ENCODE results near the gene USP48.
A peak's percentile ranks its signal among the peaks of the same experiment; 100 is the strongest.
"Not testable (repeated sequence)": the region's sequence is repeated elsewhere in the genome, so short reads cannot be mapped to it uniquely, and the experiment has no call there.

The USP48 gene

DNA sequence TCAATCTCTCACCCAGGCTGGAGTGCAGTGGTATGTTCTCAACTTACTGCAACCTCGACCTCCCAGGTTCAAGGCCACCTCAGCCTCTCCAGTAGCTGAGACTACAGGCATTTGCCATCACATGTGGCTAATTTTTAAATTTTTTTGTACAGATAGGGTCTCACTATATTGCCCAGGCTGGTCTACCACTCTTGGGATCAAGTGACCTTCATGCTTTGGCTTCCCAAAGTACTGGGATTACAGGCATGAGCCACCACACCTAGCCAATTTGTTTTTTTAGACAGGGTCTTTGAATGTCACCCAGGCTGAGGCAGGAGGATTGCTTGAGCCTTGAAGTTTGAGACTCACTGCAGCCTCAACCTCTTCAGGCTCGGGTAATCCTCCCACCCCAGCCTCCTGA lies 10.2 kb upstream of the USP48 start:
- Histone ChIP-seq H3K4me3 (ENCODE audit: low read depth in 1 of 5, low read length in 5 of 5) (no peak overlapping the region), H3K9me3 (ENCODE audit: control insufficient read depth in 5 of 5, low read length in 5 of 5) (peaks cover 0 to 6% (median 2%) of the 10 kb centered on the region in 5 donors), H3K27ac (ENCODE audit: low read depth, low read length) (no peak overlapping the region), H3K4me1 (ENCODE audit: control insufficient read depth in 5 of 5, insufficient read depth in 5 of 5, low read length in 5 of 5) (no peaks in the 10 kb centered on the region), H3K27me3 (ENCODE audit: control insufficient read depth in 5 of 5, insufficient read depth in 4 of 5, low read length in 5 of 5) (no peaks in the 10 kb centered on the region), H3K9ac (ENCODE audit: low read length in 5 of 5) (no peak overlapping the region), H3K36me3 (ENCODE audit: control insufficient read depth in 5 of 5, insufficient read depth in 5 of 5, low read length in 5 of 5) (no peaks in the 10 kb centered on the region)

DNA sequence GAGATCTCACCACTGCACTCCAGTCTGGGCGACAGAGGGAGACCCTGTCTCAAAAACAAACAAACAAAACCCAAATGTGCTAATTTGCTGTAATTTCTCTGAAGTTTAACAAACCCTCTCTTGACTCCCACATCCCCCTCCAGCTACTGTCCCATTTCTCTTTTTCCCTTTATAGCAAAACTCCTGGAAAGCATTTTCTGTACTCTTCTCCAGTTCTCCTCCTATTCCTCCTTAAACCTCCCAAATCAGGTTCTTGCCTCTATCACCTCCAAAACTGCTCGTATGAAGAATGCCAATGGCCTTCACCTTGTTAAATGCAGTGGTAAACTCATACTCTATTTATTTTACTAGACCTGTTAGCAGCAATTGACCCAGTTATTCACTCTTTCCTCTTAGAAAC lies 3.7 kb upstream of the USP48 start:
- Histone ChIP-seq H3K4me1 (ENCODE audit: control insufficient read depth in 5 of 5, insufficient read depth in 5 of 5, low read length in 5 of 5) (peaks cover 2 to 18% (median 11%) of the 10 kb centered on the region in 5 donors), H3K9me3 (ENCODE audit: control insufficient read depth in 5 of 5, low read length in 5 of 5) (no peaks in the 10 kb centered on the region), H3K36me3 (ENCODE audit: control insufficient read depth in 5 of 5, insufficient read depth in 5 of 5, low read length in 5 of 5) (no peaks in the 10 kb centered on the region), H3K27ac (ENCODE audit: low read depth, low read length) (no peak overlapping the region), H3K4me3 (ENCODE audit: low read depth in 1 of 5, low read length in 5 of 5) (no peak overlapping the region), H3K9ac (ENCODE audit: low read length in 5 of 5) (no peak overlapping the region), H3K27me3 (ENCODE audit: control insufficient read depth in 5 of 5, insufficient read depth in 4 of 5, low read length in 5 of 5) (no peaks in the 10 kb centered on the region)

DNA sequence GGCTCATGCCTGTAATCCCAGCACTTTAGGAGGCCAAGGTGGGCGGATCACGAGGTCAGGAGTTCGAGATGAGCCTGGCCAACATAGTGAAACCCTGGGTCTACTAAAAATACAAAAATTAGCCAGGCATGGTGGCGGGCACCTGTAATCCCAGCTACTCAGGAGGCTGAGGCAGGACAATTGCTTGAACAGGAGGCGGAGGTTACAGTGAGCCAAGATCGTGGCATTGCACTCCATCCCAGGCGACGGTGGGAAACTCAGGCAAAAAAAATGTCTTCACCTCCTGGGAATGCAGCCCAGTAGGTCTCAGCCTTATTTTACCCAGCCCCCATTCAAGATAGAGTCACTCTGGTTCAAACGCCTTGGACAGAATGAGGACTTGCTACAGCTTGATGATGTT lies 2.8 kb upstream of the USP48 start:
- not testable (repeated sequence) for H3K9ac ChIP-seq (ENCODE audit: low read length in 5 of 5); H3K9me3 ChIP-seq (ENCODE audit: control insufficient read depth in 5 of 5, low read length in 5 of 5); H3K27ac ChIP-seq (ENCODE audit: low read depth, low read length); H3K27me3 ChIP-seq (ENCODE audit: control insufficient read depth in 5 of 5, insufficient read depth in 4 of 5, low read length in 5 of 5); H3K36me3 ChIP-seq (ENCODE audit: control insufficient read depth in 5 of 5, insufficient read depth in 5 of 5, low read length in 5 of 5); H3K4me3 ChIP-seq (ENCODE audit: low read depth in 1 of 5, low read length in 5 of 5)
- peaks cover 2 to 23% (median 16%) of the 10 kb centered on the region in 5 donors for H3K4me1 ChIP-seq (ENCODE audit: control insufficient read depth in 5 of 5, insufficient read depth in 5 of 5, low read length in 5 of 5)

DNA sequence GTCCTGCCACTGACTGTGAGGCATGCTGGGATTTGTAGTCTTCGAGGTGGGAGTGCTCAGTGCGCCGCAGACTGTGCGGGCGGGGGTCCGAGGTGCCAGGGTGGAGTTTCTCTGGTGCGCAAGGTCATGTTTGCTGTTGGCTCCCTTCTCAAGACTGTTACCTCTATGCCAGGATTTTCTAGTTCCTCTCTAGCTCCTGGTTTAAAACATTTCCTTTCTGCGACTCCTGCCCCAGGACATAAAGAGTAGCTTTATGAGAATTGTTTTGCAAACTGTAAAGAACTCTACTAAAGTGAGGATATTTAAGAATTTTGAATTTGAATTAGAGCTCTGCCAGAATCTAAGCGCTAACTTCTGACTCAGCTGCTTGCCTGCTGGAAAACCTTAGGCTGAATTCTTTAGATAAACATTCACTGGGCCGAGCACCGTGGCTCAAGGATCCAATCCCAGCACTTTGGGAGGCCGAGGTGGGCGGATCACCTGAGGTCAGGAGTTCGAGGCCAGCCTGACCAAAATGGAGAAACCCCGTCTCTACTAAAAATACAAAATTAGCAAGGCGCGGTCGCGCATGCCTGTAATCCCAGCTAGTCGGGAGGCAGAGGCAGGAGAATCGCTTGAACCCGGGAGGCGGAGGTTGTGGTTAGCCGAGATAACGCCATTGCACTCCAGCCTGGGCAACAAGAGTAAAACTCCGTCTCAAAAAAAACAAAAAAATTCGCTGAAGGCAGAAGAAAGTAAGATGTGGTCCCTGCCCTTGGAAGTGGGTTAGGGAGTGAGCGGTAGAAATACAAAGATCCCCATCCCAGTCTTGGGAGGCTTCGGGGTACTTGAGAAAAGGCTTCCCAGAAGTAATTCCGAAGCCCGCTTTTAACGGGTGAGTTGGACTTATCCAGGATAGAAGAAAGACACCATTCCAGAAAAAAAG lies 992 bp upstream of the USP48 start:
- peak overlapping the region; percentile 100 for H3K27ac ChIP-seq (ENCODE audit: low read depth, low read length)
- peaks cover 2 to 27% (median 23%) of the 10 kb centered on the region in 5 donors for H3K4me1 ChIP-seq (ENCODE audit: control insufficient read depth in 5 of 5, insufficient read depth in 5 of 5, low read length in 5 of 5)
- peak overlapping the region; percentile 99 to 100 (median 100) for H3K9ac ChIP-seq (ENCODE audit: low read length in 5 of 5)
- no peaks in the 10 kb centered on the region for H3K36me3 ChIP-seq (ENCODE audit: control insufficient read depth in 5 of 5, insufficient read depth in 5 of 5, low read length in 5 of 5)
- peak overlapping the region; percentile 96 to 99 (median 98) for H3K4me3 ChIP-seq (ENCODE audit: low read depth in 1 of 5, low read length in 5 of 5)
- H3K27me3 ChIP-seq (ENCODE audit: control insufficient read depth in 5 of 5, insufficient read depth in 4 of 5, low read length in 5 of 5): no peaks in the 10 kb centered on the region
- no peaks in the 10 kb centered on the region for H3K9me3 ChIP-seq (ENCODE audit: control insufficient read depth in 5 of 5, low read length in 5 of 5)

DNA sequence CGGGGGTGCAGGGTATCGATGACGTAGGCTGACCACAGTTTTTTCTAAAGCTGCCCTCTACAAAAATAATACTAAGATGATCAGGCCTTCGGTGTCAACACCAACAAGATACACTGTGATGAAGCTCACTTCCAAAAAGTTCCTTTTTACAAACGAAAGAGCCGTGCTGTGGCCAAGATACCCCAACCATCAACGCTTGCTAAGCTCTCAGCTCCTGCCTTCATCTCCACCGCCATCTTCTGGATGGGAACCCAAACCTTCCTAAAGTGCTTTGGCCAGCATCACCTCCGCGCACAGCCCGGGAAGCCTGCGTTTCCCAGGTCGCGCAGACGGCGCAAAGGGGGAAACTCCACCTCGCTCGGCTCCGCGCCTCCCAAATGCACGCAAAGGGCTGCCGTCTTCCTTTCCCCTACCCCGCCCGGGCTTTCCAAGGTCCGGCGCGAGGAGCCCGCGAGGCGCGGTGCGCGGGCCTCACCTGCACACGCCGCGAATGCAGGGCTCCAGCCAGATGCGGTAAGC lies 541 bp downstream of the USP48 start:
- Histone ChIP-seq H3K4me1 (ENCODE audit: control insufficient read depth in 5 of 5, insufficient read depth in 5 of 5, low read length in 5 of 5) (peaks cover 2 to 27% (median 23%) of the 10 kb centered on the region in 5 donors), H3K27ac (ENCODE audit: low read depth, low read length) (peak overlapping the region; percentile 100), H3K36me3 (ENCODE audit: control insufficient read depth in 5 of 5, insufficient read depth in 5 of 5, low read length in 5 of 5) (no peaks in the 10 kb centered on the region), H3K27me3 (ENCODE audit: control insufficient read depth in 5 of 5, insufficient read depth in 4 of 5, low read length in 5 of 5) (no peaks in the 10 kb centered on the region), H3K9me3 (ENCODE audit: control insufficient read depth in 5 of 5, low read length in 5 of 5) (no peaks in the 10 kb centered on the region), H3K9ac (ENCODE audit: low read length in 5 of 5) (peak overlapping the region; percentile 82 to 100 (median 89)), H3K4me3 (ENCODE audit: low read depth in 1 of 5, low read length in 5 of 5) (peak overlapping the region; percentile 80 to 99 (median 98))

DNA sequence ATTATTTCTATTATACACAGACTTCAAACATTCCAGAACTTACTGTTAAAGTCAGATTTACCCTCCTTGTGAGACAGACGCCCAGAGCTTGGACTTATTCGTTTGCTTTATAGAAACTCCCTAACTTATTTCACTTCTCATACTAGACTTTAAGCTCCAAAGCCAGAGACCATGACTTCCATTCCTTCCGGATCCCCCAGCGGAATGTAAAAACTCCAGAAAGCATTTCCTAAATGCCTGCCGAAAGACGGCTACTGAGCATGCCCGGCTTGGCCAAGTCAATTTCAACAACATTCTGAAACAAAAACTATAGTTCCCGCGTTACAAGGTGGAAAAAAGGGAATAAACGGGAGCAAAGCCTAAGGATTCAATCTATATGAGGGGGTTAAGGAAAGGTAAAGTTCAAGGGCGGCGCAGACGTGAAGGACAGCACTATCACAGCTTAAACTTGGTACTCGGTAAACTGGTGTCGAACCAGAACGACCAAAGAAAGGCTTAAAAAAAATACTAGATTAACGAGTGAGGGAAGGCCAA lies 1.1 kb downstream of the USP48 start:
- peak overlapping the region; percentile 100 for H3K27ac ChIP-seq (ENCODE audit: low read depth, low read length)
- peak overlapping the region; percentile 80 to 99 (median 98) for H3K4me3 ChIP-seq (ENCODE audit: low read depth in 1 of 5, low read length in 5 of 5)
- no peaks in the 10 kb centered on the region for H3K36me3 ChIP-seq (ENCODE audit: control insufficient read depth in 5 of 5, insufficient read depth in 5 of 5, low read length in 5 of 5)
- H3K9ac ChIP-seq (ENCODE audit: low read length in 5 of 5): peak overlapping the region; percentile 82 to 100 (median 89)
- no peaks in the 10 kb centered on the region for H3K9me3 ChIP-seq (ENCODE audit: control insufficient read depth in 5 of 5, low read length in 5 of 5)
- H3K4me1 ChIP-seq (ENCODE audit: control insufficient read depth in 5 of 5, insufficient read depth in 5 of 5, low read length in 5 of 5): peaks cover 2 to 27% (median 23%) of the 10 kb centered on the region in 5 donors
- H3K27me3 ChIP-seq (ENCODE audit: control insufficient read depth in 5 of 5, insufficient read depth in 4 of 5, low read length in 5 of 5): no peaks in the 10 kb centered on the region

DNA sequence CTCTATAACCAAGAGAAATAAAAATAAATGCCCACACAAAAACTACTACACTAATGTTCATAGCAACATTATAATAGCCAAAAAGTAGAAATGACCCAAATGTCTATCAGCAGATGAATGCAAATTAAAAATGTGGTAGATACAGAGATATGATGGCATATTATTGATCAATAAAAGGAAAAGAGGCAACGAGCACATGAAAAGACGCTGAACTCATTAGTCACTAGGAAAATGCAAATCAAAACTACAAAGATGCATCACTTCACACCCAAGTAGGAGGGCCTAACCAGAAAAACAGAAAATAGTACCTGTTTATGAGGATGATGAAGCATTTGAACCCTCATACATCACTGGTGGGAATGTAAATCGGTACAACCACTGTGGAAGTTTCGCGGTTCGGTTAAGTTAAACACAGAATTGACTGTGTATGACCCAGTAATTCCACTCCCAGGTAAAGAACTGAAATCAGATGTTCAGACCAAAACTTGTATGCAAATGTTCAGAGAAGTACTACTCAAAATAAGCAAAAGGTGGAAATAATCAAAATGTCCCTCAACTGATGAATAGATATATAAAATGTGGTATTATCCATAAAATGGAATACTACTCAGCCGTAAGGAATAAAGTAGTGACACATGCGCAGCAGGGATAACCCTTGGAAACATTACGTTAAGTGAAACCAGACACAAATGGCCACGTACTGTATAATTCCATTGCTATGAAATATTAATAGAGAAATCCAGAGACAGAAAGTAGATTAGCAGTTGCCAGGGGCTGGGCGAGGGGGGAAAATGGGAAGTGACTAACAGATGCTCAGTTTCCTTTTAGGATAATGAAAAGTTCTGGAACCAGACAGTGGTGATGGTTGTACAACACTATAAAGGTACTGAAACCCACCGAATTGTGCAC lies 3.1 kb downstream of the USP48 start:
- Histone ChIP-seq H3K9ac (ENCODE audit: low read length in 5 of 5) (no peak overlapping the region), H3K36me3 (ENCODE audit: control insufficient read depth in 5 of 5, insufficient read depth in 5 of 5, low read length in 5 of 5) (no peaks in the 10 kb centered on the region), H3K9me3 (ENCODE audit: control insufficient read depth in 5 of 5, low read length in 5 of 5) (no peaks in the 10 kb centered on the region), H3K4me1 (ENCODE audit: control insufficient read depth in 5 of 5, insufficient read depth in 5 of 5, low read length in 5 of 5) (peaks cover 2 to 27% (median 23%) of the 10 kb centered on the region in 5 donors), H3K27ac (ENCODE audit: low read depth, low read length) (peak overlapping the region; percentile 37), H3K4me3 (ENCODE audit: low read depth in 1 of 5, low read length in 5 of 5) (no peak overlapping the region), H3K27me3 (ENCODE audit: control insufficient read depth in 5 of 5, insufficient read depth in 4 of 5, low read length in 5 of 5) (no peaks in the 10 kb centered on the region)

DNA sequence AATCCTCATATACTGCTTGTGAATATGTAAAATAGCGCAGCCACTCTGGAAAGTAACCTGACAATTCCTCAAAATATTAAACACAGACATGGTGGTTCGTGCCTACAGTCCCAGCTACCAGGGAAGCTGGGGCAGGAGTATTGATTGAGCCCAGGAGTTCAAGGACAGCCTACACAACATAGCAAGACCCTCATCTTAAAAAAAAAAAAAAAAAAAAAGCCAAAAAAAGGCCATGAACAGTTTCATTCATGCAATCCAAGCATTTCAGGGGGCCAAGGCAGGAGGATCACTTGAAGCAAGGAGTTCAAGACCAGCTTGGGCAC lies 4.6 kb downstream of the USP48 start:
- Histone ChIP-seq H3K4me3 (ENCODE audit: low read depth in 1 of 5, low read length in 5 of 5) (no peak overlapping the region), H3K9me3 (ENCODE audit: control insufficient read depth in 5 of 5, low read length in 5 of 5) (no peaks in the 10 kb centered on the region), H3K9ac (ENCODE audit: low read length in 5 of 5) (no peak overlapping the region), H3K27me3 (ENCODE audit: control insufficient read depth in 5 of 5, insufficient read depth in 4 of 5, low read length in 5 of 5) (no peaks in the 10 kb centered on the region), H3K36me3 (ENCODE audit: control insufficient read depth in 5 of 5, insufficient read depth in 5 of 5, low read length in 5 of 5) (no peaks in the 10 kb centered on the region), H3K4me1 (ENCODE audit: control insufficient read depth in 5 of 5, insufficient read depth in 5 of 5, low read length in 5 of 5) (peaks cover under 1 to 27% (median 21%) of the 10 kb centered on the region in 5 donors), H3K27ac (ENCODE audit: low read depth, low read length) (no peak overlapping the region)

DNA sequence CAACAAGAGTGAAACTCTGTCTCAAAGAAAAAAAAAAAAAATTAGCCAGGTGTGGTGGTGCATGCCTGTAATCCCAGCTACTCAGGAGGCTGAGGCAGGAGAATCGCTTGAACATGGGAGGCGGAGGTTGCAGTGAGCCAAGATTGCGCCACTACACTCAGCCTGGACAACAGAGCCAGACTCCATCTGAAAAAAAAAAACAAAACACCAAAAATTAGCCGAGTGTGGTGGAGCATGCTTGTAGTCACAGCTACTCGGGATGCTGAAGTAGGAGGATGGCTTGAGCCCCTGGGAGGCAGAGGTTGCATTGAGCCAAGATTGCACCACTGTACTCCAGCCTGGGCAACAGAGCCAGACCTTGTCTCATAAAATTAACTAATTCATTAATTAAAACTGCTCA lies 6.0 kb downstream of the USP48 start:
- not testable (repeated sequence) for H3K9ac ChIP-seq (ENCODE audit: low read length in 5 of 5); H3K27ac ChIP-seq (ENCODE audit: low read depth, low read length); H3K9me3 ChIP-seq (ENCODE audit: control insufficient read depth in 5 of 5, low read length in 5 of 5); H3K4me3 ChIP-seq (ENCODE audit: low read depth in 1 of 5, low read length in 5 of 5); H3K27me3 ChIP-seq (ENCODE audit: control insufficient read depth in 5 of 5, insufficient read depth in 4 of 5, low read length in 5 of 5); H3K36me3 ChIP-seq (ENCODE audit: control insufficient read depth in 5 of 5, insufficient read depth in 5 of 5, low read length in 5 of 5)
- H3K4me1 ChIP-seq (ENCODE audit: control insufficient read depth in 5 of 5, insufficient read depth in 5 of 5, low read length in 5 of 5): peaks cover 0 to 23% (median 16%) of the 10 kb centered on the region in 5 donors
